GM19043 (cell line): ENCODE data around the gene BNIP5.

Experiments used
- ATAC-seq: cut with Tn5 transposase; IDR thresholded peaks from one replicate; pipeline ENCODE4 v1.9.1; 2021; ENCODE audit warnings: low read depth; ENCODE audit not compliant: unreplicated experiment

Gene BNIP5

GRCh38 chr6:36336779-36337241 lies at the start of gene BNIP5:
Gene BNIP5, minus strand, starts transcription at chr6:36336888. Its CDS starts 6,198 bp downstream, at chr6:36330690.
- ATAC-seq, result no peak

GRCh38 chr6:36384095-36384494 lies 47.4 kb upstream of the BNIP5 start:
- ATAC-seq, result no peak

GRCh38 chr6:36383606-36384005 lies 46.9 kb upstream of the BNIP5 start:
- no peak for ATAC-seq

GRCh38 chr6:36382976-36383375 lies 46.3 kb upstream of the BNIP5 start:
- ATAC-seq, result no peak

- no peak for ATAC-seq
Observed at GRCh38 chr6:36381502-36382389, 45.1 kb upstream of the BNIP5 start.

- ATAC-seq, result no peak
Observed at GRCh38 chr6:36380166-36380565, 43.5 kb upstream of the BNIP5 start.

- no peak for ATAC-seq
Observed at GRCh38 chr6:36378936-36379335, 42.2 kb upstream of the BNIP5 start.

- ATAC-seq, result no peak
Observed at GRCh38 chr6:36378243-36378920, 41.7 kb upstream of the BNIP5 start.

GRCh38 chr6:36377594-36377993 lies 40.9 kb upstream of the BNIP5 start:
- ATAC-seq, result no peak

GRCh38 chr6:36376742-36377141 lies 40.1 kb upstream of the BNIP5 start:
- ATAC-seq, result no peak

GRCh38 chr6:36376183-36376582 lies 39.5 kb upstream of the BNIP5 start:
- no peak for ATAC-seq

- ATAC-seq, result no peak
Observed at GRCh38 chr6:36375644-36376155, 39.0 kb upstream of the BNIP5 start.

GRCh38 chr6:36374972-36375371 lies 38.3 kb upstream of the BNIP5 start:
- no peak for ATAC-seq

GRCh38 chr6:36374194-36374593 lies 37.5 kb upstream of the BNIP5 start:
- ATAC-seq, result no peak

GRCh38 chr6:36373368-36374019 lies 36.8 kb upstream of the BNIP5 start:
- no peak for ATAC-seq

GRCh38 chr6:36372088-36372487 lies 35.4 kb upstream of the BNIP5 start:
- ATAC-seq, result no peak

GRCh38 chr6:36371211-36371610 lies 34.5 kb upstream of the BNIP5 start:
- no peak for ATAC-seq

- ATAC-seq, result no peak
Observed at GRCh38 chr6:36370638-36371037, 34.0 kb upstream of the BNIP5 start.

GRCh38 chr6:36368921-36369865 lies 32.5 kb upstream of the BNIP5 start:
- ATAC-seq, result no peak

- ATAC-seq, result no peak
Observed at GRCh38 chr6:36368421-36368820, 31.7 kb upstream of the BNIP5 start.
